Measurements from ENCODE around the gene FADS2.

The FADS2 gene

DNA sequence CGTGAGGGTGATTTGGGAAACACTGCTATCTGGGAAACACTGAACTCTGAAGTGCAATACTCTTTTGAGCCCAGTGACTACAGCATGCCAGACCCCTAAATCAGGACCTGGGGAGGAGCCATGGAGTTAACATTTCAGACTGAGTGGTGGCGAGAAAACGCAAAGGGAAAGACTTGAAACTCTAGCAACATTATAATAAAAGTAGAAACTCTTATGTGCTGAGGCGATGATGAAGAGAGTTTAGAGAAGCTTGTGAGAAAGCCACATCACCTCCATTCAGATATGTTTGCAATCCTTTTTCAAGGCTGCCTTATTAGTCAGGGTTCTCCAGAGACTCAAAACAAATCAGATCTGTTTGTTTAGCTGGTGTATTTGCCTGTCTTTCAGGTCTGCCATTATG lies 33.5 kb upstream of the FADS2 start:
- TF ChIP-seq, protein P1, sequence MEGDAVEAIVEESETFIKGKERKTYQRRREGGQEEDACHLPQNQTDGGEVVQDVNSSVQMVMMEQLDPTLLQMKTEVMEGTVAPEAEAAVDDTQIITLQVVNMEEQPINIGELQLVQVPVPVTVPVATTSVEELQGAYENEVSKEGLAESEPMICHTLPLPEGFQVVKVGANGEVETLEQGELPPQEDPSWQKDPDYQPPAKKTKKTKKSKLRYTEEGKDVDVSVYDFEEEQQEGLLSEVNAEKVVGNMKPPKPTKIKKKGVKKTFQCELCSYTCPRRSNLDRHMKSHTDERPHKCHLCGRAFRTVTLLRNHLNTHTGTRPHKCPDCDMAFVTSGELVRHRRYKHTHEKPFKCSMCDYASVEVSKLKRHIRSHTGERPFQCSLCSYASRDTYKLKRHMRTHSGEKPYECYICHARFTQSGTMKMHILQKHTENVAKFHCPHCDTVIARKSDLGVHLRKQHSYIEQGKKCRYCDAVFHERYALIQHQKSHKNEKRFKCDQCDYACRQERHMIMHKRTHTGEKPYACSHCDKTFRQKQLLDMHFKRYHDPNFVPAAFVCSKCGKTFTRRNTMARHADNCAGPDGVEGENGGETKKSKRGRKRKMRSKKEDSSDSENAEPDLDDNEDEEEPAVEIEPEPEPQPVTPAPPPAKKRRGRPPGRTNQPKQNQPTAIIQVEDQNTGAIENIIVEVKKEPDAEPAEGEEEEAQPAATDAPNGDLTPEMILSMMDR (IDR thresholded peaks at IDR 0.05) = no peak
- peak overlapping the region; percentile 96 for H3K4me3 Mint-ChIP-seq
- peak overlapping the region; percentile 71 for H3K27ac Mint-ChIP-seq
- peaks cover 53% of the 10 kb centered on the region for H3K4me1 Mint-ChIP-seq
- DNase-seq = no peak
- no peaks in the 10 kb centered on the region for H3K9me3 Mint-ChIP-seq
- peaks cover 35% of the 10 kb centered on the region for H3K36me3 Mint-ChIP-seq (ENCODE audit: low read depth)
- H3K27me3 Mint-ChIP-seq (ENCODE audit: low read depth, poor library complexity) = no peaks in the 10 kb centered on the region

DNA sequence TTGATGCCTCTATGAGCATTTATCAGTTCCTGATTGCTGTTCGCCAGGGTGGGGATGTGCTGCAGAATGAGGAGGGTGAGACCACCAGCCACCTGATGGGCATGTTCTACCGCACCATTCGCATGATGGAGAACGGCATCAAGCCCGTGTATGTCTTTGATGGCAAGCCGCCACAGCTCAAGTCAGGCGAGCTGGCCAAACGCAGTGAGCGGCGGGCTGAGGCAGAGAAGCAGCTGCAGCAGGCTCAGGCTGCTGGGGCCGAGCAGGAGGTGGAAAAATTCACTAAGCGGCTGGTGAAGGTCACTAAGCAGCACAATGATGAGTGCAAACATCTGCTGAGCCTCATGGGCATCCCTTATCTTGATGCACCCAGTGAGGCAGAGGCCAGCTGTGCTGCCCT lies 32.6 kb upstream of the FADS2 start:
- DNase-seq = no peak
- peaks cover 34% of the 10 kb centered on the region for H3K36me3 Mint-ChIP-seq (ENCODE audit: low read depth)
- H3K9me3 Mint-ChIP-seq = no peaks in the 10 kb centered on the region
- no peaks in the 10 kb centered on the region for H3K27me3 Mint-ChIP-seq (ENCODE audit: low read depth, poor library complexity)
- H3K4me1 Mint-ChIP-seq = peaks cover 51% of the 10 kb centered on the region
- peak overlapping the region; percentile 61 for H3K27ac Mint-ChIP-seq
- peak overlapping the region; percentile 28 for H3K4me3 Mint-ChIP-seq
- TF ChIP-seq, protein P1 (IDR thresholded peaks at IDR 0.05) = no peak

DNA sequence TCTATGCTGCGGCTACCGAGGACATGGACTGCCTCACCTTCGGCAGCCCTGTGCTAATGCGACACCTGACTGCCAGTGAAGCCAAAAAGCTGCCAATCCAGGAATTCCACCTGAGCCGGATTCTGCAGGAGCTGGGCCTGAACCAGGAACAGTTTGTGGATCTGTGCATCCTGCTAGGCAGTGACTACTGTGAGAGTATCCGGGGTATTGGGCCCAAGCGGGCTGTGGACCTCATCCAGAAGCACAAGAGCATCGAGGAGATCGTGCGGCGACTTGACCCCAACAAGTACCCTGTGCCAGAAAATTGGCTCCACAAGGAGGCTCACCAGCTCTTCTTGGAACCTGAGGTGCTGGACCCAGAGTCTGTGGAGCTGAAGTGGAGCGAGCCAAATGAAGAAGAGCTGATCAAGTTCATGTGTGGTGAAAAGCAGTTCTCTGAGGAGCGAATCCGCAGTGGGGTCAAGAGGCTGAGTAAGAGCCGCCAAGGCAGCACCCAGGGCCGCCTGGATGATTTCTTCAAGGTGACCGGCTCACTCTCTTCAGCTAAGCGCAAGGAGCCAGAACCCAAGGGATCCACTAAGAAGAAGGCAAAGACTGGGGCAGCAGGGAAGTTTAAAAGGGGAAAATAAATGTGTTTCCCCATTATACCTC lies 32.1 kb upstream of the FADS2 start:
- Mint-ChIP-seq H3K36me3 (ENCODE audit: low read depth) (peaks cover 35% of the 10 kb centered on the region), H3K4me1 (peaks cover 52% of the 10 kb centered on the region), H3K27ac (peak overlapping the region; percentile 92), H3K4me3 (no peak overlapping the region), H3K27me3 (ENCODE audit: low read depth, poor library complexity) (no peaks in the 10 kb centered on the region), H3K9me3 (no peaks in the 10 kb centered on the region)
- TF ChIP-seq, protein P1 (IDR thresholded peaks at IDR 0.05) = no peak
- DNase-seq = no peak

DNA sequence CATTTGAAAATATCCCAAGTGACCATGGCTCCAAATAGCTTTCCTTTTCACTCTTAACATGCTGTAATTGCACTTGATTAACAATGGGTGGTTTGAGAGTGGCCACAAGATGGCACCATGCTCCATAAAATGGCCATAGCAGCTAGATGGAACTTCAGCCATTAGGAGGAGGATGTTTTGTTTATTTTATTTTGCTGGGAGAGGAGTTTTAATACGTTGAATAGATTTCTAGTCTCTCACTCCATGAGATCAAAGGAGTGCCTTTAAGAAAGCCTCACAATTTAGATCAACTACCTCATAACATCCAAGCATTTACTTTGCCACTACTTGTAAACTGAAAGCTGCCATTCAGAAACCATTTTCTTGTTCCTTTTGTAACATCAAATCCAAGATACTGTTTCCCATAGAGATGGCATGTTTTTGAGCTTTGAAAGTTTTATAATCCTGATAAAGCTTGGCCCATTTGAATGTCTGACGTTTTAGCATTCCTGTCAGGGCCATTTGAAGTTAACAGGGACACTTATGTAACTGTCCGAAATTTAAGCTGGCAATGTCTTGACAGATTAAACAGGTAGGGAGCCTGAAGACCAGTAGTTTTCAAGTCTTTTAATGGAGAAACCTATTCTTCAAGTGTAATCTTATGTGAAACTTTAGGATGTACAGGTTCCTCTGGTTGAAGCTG lies 30.7 kb upstream of the FADS2 start:
- Mint-ChIP-seq H3K27ac (peak overlapping the region; percentile 62), H3K4me1 (peaks cover 50% of the 10 kb centered on the region), H3K36me3 (ENCODE audit: low read depth) (peaks cover 46% of the 10 kb centered on the region), H3K9me3 (no peaks in the 10 kb centered on the region), H3K27me3 (ENCODE audit: low read depth, poor library complexity) (no peaks in the 10 kb centered on the region), H3K4me3 (no peak overlapping the region)
- DNase-seq = peak; percentile 71
- TF ChIP-seq, protein P1 (IDR thresholded peaks at IDR 0.05) = peak; percentile 80

DNA sequence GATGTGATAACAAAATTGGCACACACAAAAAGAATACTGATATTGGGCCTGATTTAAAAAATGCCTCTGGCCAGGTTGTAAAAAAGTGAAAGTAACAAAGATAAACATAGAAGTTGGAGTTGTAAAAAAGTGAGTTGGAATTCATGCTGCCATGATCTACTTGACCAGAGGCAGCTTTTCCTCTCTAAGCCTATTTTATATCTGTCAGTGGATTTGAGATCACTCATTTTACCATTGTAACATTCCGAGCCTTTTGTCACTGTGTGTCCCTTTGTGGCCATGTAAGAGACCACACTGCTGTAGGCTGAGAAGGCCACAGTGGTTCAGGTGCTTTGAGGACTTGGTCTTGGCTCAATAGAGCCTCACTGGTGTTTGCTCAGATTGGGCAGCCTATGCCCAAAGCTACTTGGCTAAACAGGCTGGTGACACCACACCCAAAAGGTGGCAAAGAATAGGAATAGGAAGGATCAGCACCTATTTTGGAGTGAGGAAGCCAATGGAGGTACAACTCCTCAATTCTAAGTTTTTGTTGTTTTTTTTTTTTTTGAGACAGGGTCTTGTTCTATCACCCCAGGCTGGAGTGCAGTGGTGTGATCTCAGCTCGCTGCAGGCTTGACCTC lies 28.3 kb upstream of the FADS2 start:
- H3K4me1 Mint-ChIP-seq = peaks cover 35% of the 10 kb centered on the region
- H3K27ac Mint-ChIP-seq = peak overlapping the region; percentile 99
- TF ChIP-seq, protein P1 (IDR thresholded peaks at IDR 0.05) = no peak
- no peaks in the 10 kb centered on the region for H3K27me3 Mint-ChIP-seq (ENCODE audit: low read depth, poor library complexity)
- no peak overlapping the region for H3K4me3 Mint-ChIP-seq
- no peak for DNase-seq
- no peaks in the 10 kb centered on the region for H3K9me3 Mint-ChIP-seq
- peaks cover 69% of the 10 kb centered on the region for H3K36me3 Mint-ChIP-seq (ENCODE audit: low read depth)
